COLO668 (cell line): ENCODE measurements around the gene OR6C76.

Source experiments
- DNase-seq: peaks from one replicate; lab custom pipeline; 2025; ENCODE audit not compliant: unreplicated experiment; lab: John Stamatoyannopoulos, UW

Gene OR6C76

DNA sequence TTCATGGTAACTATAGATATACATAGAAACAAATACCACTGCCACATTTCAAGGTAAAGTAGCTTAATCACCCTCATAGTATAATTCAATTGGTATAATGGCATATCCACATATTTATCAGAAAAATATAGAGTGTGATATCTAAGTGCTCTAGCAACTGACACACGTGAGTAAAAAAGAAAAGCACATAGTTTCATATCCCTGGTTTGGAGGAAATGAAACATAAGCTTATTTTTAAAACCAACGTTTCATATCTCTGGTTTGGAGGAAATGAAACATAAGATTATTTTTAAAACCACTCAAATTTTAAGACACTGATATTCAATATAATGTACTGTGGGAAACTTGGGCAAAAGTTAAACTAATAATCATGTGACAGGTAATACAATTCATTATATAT, 41.8 kb downstream of the OR6C76 start:
- no peak for DNase-seq

- DNase-seq = no peak
Measured at GRCh38 chr12:55469291-55469690, 43.2 kb downstream of the OR6C76 start.

GRCh38 chr12:55470088-55470829, 44.2 kb downstream of the OR6C76 start, which contains the start of gene OR6C70:
TSS of gene OR6C70 (minus strand) at chr12:55470138. CDS start at chr12:55470138, 0 bp downstream.
- DNase-seq = no peak

DNA sequence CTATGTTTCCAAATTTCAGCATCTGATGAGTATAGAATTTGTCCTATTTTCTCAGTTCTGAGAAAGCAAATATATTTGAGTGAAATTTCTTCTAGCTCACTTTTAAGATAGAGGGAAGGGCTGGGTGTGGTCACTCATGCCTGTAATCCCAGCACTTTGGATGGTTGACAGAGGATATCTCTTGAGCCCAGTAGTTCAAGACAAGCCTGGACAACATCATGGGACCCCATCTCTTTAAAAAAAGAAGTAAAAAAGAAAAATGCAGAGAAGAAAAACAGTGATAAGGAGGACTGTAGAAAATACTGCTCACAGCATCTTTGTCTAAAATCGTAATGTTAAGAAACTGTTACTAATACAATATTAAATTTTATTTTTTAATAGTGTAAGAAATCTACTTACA, 46.2 kb downstream of the OR6C76 start:
- no peak for DNase-seq
